Activated CD4-positive, alpha-beta T cell treated with anti-CD3 and anti-CD28 coated beads for 1 hour (primary cell): ENCODE results near the gene NFKBIE.
"Not testable (repeated sequence)": the region's sequence is repeated elsewhere in the genome, so short reads cannot be mapped to it uniquely, and the experiment has no call there.

ENCODE experiments used
- DNase-seq: peaks from one replicate; pipeline ENCODE4 v3.0.0-alpha.2; 2020

NFKBIE gene

GRCh38 chr6:44238687-44239350 is 26.5 kb downstream of the NFKBIE start:
- DNase-seq = no peak

DNA sequence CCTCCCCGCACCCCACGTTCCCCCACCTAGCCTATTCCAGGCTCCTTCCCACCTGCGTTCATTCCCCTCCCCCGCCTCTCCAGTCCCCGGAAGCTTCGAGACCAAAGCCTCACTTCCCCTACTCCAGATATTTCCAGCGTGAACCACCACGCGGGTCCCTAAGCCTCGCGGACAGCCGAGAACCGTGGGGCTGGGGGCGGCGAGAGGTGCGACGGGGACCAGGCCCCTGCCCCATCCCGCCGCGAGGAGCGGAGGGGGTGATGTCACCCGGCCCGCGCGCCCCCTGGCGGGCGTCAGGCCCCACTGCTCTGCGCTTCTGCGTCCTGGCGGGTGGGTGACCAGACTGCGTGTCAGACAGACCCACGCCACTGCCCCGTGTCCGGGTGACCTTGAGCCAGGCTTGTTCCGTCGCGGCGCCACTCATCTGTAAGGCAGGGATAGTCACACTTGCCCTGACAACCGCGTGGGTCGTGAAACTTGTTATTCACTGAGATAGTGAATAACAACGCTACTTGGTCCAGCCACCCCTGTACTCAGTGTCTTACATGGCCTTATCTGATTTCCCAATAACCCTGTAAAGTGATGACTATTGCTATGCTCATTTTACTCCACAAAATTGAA is 27.4 kb downstream of the NFKBIE start:
- peak; percentile 69 for DNase-seq

DNA sequence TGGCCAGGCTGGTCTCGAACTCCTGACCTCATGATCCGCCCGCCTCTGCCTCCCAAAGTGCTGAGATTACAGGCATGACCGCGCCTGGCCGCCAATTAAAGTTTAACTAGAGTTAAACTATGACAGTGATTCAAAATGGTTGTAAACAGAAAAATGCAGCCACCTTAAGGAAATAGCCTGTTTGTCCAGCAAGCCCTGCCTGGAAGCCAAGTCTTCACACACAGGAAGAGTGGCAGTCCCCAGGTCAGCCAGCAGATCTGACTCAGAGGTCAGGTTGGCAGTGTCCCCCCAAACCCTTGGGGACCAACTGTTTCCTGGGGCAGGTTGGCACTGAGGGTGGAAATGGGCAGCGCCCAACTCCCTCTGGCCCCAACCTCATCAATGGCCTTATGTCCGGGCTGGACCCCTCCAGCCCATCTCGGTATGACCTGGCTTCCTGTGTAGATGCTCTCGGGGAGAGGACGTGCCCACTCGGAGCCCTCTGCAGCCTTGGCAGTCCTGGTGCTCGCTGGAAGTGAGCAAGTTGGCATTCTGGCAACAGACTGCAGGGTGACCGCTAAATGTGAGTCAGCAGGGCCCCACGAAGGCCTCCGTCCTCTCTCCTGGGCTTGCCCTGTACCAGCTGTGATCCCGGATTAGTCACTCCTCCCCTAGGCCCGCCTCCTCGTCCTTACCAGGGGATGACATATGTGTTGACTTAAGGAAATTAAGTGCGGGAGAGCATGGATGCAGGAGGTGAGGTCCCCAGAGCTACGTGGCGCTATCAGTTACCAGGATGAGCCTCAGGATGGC is 28.1 kb downstream of the NFKBIE start:
- peak; percentile 52 for DNase-seq

- DNase-seq = no peak
Measured at GRCh38 chr6:44235891-44236516, 29.3 kb downstream of the NFKBIE start.

DNA sequence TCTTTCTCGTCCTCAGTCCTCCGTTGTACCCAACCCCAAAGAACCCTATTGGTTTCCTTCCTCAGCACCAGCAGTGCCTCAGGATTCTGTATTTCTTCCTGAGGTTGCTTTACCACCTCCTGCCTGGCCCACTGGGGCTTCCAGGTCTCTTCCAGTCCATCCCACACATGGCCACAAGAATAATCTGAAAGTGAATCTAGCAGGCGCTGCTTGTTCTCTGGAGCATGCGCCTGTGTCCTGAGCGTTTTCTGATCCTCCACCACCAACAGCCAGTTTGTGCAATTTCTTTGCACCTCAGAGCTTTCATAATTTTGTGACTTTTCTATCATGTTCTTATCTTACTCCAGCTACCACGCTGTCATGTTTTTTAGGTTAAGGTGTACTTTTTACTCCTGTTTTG is 30.1 kb downstream of the NFKBIE start:
- no peak for DNase-seq

DNA sequence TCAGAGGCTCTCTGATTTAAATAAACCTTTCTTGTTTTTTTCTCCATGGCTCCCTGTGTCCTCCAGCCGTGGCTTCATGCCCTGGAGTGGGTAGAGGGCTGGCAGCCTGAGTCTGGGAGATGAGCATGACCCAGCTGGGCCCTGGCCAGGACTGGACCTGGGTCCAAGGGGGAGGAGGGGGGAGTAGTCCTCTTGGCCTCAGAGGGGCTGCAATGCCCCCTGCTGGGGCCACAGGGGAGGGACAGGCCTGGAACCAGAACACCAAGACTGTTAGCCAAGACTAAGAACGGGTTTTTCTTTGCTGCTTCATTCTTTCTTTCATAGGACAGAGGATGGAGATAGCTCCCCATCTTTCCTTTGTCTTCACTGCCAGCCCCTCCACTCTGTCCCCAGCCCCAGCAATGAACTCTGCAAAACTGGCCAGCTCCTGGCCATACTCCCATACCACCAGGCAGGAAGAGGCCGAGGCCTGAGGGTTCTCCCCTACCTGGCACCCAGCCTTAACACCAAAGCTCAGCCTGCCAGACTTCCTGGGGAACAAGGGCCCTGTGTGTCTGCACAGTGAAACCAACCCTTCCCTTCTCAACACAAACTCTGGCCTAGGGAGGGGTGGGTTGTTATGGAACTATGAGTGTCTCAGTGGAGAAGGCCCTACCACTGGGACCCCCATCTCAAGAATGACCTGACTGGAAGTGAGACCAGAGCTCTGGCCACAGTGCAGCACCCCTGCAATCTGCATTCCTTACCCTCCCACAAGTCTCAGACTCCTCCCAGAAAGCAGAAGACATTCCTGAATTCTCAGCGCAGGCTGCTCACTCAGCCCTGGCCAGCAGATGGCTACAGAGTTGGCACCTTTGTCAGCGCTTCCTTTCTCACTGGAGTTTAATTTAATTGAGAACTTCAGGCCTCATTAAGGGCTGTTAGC is 31.0 kb downstream of the NFKBIE start:
- DNase-seq = no peak

GRCh38 chr6:44233567-44234100 is 31.7 kb downstream of the NFKBIE start:
- DNase-seq = no peak

GRCh38 chr6:44232676-44233566 is 32.4 kb downstream of the NFKBIE start:
- DNase-seq = no peak

DNA sequence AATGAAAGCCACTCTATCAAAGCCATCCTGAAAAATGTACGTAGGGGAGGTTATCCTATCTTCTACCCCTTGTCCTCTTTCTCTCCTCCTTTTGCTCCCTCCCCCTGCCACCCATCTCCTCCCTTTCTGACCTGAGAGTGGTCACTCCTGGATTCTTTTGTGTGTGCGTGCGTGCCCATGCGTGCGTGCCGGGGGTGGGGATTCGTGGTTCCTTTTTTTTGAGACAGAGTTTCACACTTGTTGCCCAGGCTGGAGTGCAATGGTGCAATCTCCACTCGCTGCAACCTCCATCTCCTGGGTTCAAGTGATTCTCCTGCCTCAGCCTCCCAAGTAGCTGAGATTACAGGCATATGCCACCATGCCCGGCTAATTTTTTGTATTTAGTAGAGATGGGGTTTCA is 33.9 kb downstream of the NFKBIE start:
- DNase-seq = not testable (repeated sequence)

DNA sequence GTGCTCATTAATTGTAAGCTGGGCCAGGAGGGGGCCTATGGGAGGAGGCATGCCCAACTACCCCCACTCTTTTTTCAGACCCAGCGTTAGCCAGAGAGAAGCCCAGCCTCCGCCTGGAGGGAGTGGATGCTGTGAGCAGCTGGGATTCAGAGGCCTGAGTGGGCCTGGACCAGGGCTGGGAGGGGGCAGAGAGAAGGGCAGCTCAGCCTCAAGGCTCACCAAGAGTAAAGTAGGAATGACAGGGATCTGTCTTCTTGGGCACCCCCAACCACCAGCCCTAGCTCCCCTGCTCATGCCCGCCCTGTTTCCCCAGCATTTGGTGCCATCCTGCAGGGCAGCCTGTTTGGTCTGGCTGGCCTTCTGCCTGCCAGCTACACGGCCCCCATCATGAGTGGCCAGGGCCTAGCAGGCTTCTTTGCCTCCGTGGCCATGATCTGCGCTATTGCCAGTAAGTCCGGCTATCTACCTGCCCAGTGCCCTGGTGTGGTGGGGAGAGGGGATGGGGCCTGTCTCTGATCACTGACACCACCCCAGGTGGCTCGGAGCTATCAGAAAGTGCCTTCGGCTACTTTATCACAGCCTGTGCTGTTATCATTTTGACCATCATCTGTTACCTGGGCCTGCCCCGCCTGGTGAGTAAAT is 35.2 kb downstream of the NFKBIE start:
- DNase-seq = no peak

GRCh38 chr6:44229376-44230033 is 35.8 kb downstream of the NFKBIE start:
- no peak for DNase-seq

DNA sequence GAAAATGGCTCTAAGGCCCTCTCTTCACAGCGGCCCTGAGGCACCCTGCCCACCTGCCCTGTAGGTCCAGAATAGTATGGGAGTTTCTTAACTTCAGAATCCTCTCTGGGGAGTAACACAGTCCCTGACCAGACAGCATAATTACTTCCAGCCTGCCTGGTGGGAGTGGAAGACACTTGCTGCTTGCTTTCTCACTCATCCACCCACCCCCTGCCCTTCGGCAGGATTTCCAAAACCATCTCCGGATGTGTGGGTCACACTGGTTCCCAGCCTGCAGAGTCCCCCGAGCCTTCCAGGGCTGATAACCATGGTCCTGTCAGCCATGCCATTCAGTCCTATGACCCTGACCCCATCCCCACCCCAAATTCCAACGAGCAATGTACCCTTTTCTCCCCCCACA is 36.5 kb downstream of the NFKBIE start:
- no peak for DNase-seq

DNA sequence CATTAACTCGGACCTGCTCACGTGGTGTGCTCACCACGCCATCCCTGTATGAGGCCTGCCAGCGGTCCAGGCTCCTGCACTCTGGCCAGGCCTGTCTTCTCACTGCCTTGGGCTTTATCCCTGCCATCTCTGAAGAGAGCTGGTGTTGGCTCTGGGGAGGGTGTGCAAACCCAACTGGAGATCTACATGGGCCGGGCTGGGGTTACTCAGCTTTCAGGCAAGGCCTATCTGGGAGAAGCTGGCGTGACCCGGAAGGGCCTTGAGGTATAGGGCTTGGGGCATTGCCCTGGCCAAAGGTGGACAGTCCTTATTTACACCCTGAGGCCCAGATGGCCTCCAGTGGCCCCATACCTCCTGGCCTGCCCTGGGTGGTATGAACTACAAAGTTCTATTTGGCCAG is 36.9 kb downstream of the NFKBIE start:
- no peak for DNase-seq

DNA sequence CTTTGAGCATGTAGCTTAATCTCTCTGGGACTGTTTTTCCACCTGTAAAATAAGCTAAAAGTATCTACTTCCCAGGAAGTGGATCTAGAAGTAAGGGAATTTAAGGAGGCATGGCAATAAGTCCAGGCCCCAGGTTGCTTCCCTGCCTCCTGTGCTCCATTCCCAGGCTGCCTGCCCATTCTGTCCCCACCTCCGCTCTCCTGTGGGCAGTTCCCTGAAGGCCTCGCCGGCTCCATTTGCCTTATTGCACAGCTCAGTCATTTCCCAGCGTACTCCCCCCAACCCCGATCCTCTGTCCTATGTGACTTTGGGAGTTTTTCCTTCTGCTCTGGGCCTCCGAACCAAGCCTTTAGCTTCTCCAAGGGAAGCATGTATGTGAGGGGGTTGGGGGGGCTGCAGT is 37.3 kb downstream of the NFKBIE start:
- DNase-seq = no peak

- no peak for DNase-seq
Measured at GRCh38 chr6:44227148-44227793, 38.1 kb downstream of the NFKBIE start.

DNA sequence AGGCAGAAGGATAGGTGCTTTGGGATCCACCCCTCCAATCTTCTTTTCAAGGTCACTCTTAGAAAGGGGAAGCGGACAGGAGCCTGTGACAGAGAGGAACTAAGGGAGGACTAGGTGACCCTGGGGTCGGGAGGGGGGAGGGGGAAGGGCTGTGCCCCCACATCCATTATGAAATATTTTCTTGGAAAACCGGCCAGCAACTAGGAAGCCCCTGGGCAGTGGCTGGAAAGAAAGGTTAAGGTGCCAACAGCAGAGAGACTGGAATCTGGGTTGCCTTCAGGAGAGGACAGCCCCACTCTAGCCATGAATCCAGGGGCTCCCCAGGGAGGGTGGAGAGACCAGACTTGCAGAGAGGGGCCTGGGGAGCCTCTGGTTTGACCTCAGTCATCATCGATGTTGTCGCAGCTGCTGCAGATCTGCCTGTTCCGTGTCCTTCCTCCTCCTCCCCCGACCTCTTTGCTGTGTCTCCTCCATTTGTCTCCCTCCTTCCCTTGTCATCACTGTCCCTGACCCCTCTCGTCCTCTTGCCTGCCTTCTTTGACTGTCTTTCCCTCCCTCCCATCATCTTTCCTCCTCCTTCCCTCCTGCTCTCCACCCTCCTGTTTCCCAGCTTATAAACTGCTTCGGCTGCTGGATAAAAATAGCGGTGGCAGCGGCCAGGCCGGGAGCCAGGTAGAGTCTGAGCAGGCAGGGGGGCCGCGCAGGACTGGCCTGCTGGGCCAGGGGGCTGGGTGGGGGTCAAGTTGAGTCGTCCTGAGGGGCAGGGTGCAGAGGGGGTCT is 38.8 kb downstream of the NFKBIE start:
- DNase-seq = no peak

DNA sequence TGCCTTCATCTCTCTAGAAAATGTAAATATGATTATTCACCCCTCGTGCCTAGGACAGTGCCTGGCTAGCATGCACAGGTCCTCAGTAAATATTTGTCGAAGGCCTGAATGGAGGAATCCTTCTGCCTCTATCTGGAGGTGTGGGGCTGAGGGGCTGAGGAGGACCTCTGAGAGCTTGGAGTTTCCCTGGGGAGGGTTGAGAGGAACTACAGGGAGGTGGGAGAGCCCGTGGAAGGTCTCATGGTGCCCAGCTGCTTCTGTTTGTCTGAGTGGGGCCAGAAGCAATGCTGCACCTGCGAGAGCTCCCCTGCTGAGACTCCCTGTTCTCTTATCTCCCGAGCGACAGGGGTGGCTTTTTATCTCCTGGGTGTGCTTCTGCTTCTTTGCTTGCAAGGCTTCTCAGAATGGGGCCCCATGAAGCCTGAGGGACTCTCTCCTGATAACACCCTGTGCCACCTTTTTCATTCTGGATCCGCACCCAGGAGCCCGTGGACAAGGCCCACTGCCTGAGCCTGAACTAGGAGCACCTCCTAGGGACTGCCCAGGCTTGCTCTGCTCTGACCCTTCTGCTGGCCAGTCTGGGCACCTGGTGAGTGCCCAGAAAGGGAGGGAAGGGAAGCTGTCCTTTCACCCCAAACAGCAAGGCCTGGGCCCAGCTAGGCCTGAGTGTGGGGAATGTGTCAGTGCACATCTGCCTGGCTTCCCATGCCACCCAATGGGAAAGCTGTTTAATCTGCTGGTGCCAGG is 39.6 kb downstream of the NFKBIE start:
- DNase-seq = no peak

DNA sequence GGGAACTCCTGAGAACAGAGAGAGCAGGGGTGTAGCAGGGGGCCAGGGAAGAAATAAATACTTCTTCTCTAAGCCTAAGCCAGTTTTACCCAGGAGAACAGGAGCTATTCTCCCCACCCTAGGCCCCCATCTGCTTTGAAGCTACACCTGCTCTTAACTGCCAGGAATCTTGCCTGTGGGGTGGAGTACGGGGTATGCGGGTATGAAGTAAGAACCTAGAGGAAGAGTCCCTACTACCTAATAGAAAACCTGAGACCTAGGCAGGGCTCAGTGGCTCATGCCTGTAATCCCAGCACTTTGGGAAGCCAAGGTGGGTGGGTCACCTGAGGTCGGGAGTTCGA is 40.4 kb downstream of the NFKBIE start:
- no peak for DNase-seq
